ENCODE data around the gene NELFE.
A peak's percentile ranks its signal among the peaks of the same experiment; 100 is the strongest.
"Not testable (repeated sequence)": the region's sequence is repeated elsewhere in the genome, so short reads cannot be mapped to it uniquely, and the experiment has no call there.

The NELFE gene

GRCh38 chr6:31907158-31907813 is 51.5 kb downstream of the NELFE start:
- peaks cover 0 to 15% of the 10 kb centered on the region in 2 experiments for H3K27me3 ChIP-seq (ENCODE audit: control insufficient read depth in 1 of 2, insufficient read depth in 1 of 2, low read length in 2 of 2)
- H2BK120ac ChIP-seq (ENCODE audit: low read depth, low read length) = no peak overlapping the region
- no peak overlapping the region for H2BK12ac ChIP-seq (ENCODE audit: low read length in 2 of 2)
- no peak overlapping the region for H2AFZ ChIP-seq (ENCODE audit: low read depth, low read length)
- H3K27ac ChIP-seq (ENCODE audit: low read length, poor library complexity, severe bottlenecking) = no peak overlapping the region
- no peak overlapping the region for H3K4me3 ChIP-seq (ENCODE audit: insufficient read depth in 1 of 2, low read depth in 1 of 2, low read length in 2 of 2)
- no peaks in the 10 kb centered on the region for H3K79me1 ChIP-seq (replicated peaks; ENCODE audit: low read length, poor library complexity, severe bottlenecking)
- no peak overlapping the region for H3K23ac ChIP-seq (ENCODE audit: low read length in 2 of 2)
- H3K18ac ChIP-seq (ENCODE audit: low read depth in 1 of 2, low read length in 2 of 2) = no peak overlapping the region
- no peak overlapping the region for H2BK5ac ChIP-seq (ENCODE audit: low read depth, low read length, poor library complexity, severe bottlenecking)
- H3K9ac ChIP-seq (ENCODE audit: low read length) = peak overlapping the region; percentile 69
- H2BK15ac ChIP-seq (ENCODE audit: low read depth, poor library complexity, severe bottlenecking) = no peak overlapping the region
- WGBS = 66% methylated on average over 6 of the region's 7 CpGs
- no peak overlapping the region for H4K8ac ChIP-seq (ENCODE audit: low read length)
- no peak overlapping the region for H3K4me2 ChIP-seq (ENCODE audit: low read length, poor library complexity, severe bottlenecking)
- H3K36me3 ChIP-seq (ENCODE audit: control insufficient read depth in 1 of 2, insufficient read depth in 2 of 2, low read depth in 1 of 2, low read length in 2 of 2) = no peaks in the 10 kb centered on the region
- H2AK5ac ChIP-seq (ENCODE audit: low read length, severe bottlenecking) = no peak overlapping the region
- H3K4me1 ChIP-seq (ENCODE audit: control insufficient read depth, insufficient read depth, low read depth, low read length) = peaks cover 6% of the 10 kb centered on the region
- H3K14ac ChIP-seq (ENCODE audit: low read length in 2 of 2) = no peak overlapping the region
- H3K9me3 ChIP-seq (ENCODE audit: control insufficient read depth, low read length) = no peaks in the 10 kb centered on the region
- no peak overlapping the region for H4K91ac ChIP-seq (ENCODE audit: low read length)
- peak; percentile 93 for DNase-seq
- no peak overlapping the region for H3K4ac ChIP-seq (ENCODE audit: low read depth in 1 of 2, low read length in 2 of 2)

- not testable (repeated sequence) for H4K91ac ChIP-seq (ENCODE audit: low read length); H3K4me1 ChIP-seq (ENCODE audit: control insufficient read depth, insufficient read depth, low read depth, low read length); H2AK5ac ChIP-seq (ENCODE audit: low read length, severe bottlenecking); H3K4me2 ChIP-seq (ENCODE audit: low read length, poor library complexity, severe bottlenecking); H3K36me3 ChIP-seq (ENCODE audit: control insufficient read depth in 1 of 2, insufficient read depth in 2 of 2, low read depth in 1 of 2, low read length in 2 of 2); H2BK15ac ChIP-seq (ENCODE audit: low read depth, poor library complexity, severe bottlenecking); H2BK120ac ChIP-seq (ENCODE audit: low read depth, low read length); H2BK5ac ChIP-seq (ENCODE audit: low read depth, low read length, poor library complexity, severe bottlenecking); H3K23ac ChIP-seq (ENCODE audit: low read length in 2 of 2); H3K27ac ChIP-seq (ENCODE audit: low read length, poor library complexity, severe bottlenecking); H3K79me1 ChIP-seq (replicated peaks; ENCODE audit: low read length, poor library complexity, severe bottlenecking); H3K4me3 ChIP-seq (ENCODE audit: insufficient read depth in 1 of 2, low read depth in 1 of 2, low read length in 2 of 2); H4K8ac ChIP-seq (ENCODE audit: low read length); H3K9me3 ChIP-seq (ENCODE audit: control insufficient read depth, low read length); DNase-seq; H3K4ac ChIP-seq (ENCODE audit: low read depth in 1 of 2, low read length in 2 of 2); H2AFZ ChIP-seq (ENCODE audit: low read depth, low read length)
- Histone ChIP-seq H3K14ac (ENCODE audit: low read length in 2 of 2) (peak overlapping the region in 1 of 2 experiments; percentile 7), H3K9ac (ENCODE audit: low read length) (peak overlapping the region; percentile 69), H3K27me3 (ENCODE audit: control insufficient read depth in 1 of 2, insufficient read depth in 1 of 2, low read length in 2 of 2) (peaks cover 0 to 15% of the 10 kb centered on the region in 2 experiments), H3K18ac (ENCODE audit: low read depth in 1 of 2, low read length in 2 of 2) (peak overlapping the region in 1 of 2 experiments; percentile 12), H2BK12ac (ENCODE audit: low read length in 2 of 2) (peak overlapping the region in 1 of 2 experiments; percentile 37)
- 91% methylated on average over 7 of the region's 8 CpGs for WGBS
Observed at GRCh38 chr6:31906727-31907126, 52.0 kb downstream of the NELFE start.

- WGBS = 30% methylated on average over 4 of the region's 4 CpGs
- peaks cover 0 to 15% of the 10 kb centered on the region in 2 experiments for H3K27me3 ChIP-seq (ENCODE audit: control insufficient read depth in 1 of 2, insufficient read depth in 1 of 2, low read length in 2 of 2)
- peak overlapping the region in 1 of 2 experiments; percentile 37 for H2BK12ac ChIP-seq (ENCODE audit: low read length in 2 of 2)
- H2BK5ac ChIP-seq (ENCODE audit: low read depth, low read length, poor library complexity, severe bottlenecking) = no peak overlapping the region
- H3K23ac ChIP-seq (ENCODE audit: low read length in 2 of 2) = no peak overlapping the region
- H3K9ac ChIP-seq (ENCODE audit: low read length) = peak overlapping the region; percentile 69
- H3K4me3 ChIP-seq (ENCODE audit: insufficient read depth in 1 of 2, low read depth in 1 of 2, low read length in 2 of 2) = no peak overlapping the region
- no peak overlapping the region for H4K8ac ChIP-seq (ENCODE audit: low read length)
- H4K91ac ChIP-seq (ENCODE audit: low read length) = no peak overlapping the region
- H2BK15ac ChIP-seq (ENCODE audit: low read depth, poor library complexity, severe bottlenecking) = no peak overlapping the region
- no peak overlapping the region for H2AFZ ChIP-seq (ENCODE audit: low read depth, low read length)
- peak overlapping the region in 1 of 2 experiments; percentile 73 for H3K4ac ChIP-seq (ENCODE audit: low read depth in 1 of 2, low read length in 2 of 2)
- no peak overlapping the region for H3K18ac ChIP-seq (ENCODE audit: low read depth in 1 of 2, low read length in 2 of 2)
- no peak for DNase-seq
- H3K9me3 ChIP-seq (ENCODE audit: control insufficient read depth, low read length) = no peaks in the 10 kb centered on the region
- peaks cover 7% of the 10 kb centered on the region for H3K4me1 ChIP-seq (ENCODE audit: control insufficient read depth, insufficient read depth, low read depth, low read length)
- no peak overlapping the region for H2BK120ac ChIP-seq (ENCODE audit: low read depth, low read length)
- H2AK5ac ChIP-seq (ENCODE audit: low read length, severe bottlenecking) = no peak overlapping the region
- H3K79me1 ChIP-seq (replicated peaks; ENCODE audit: low read length, poor library complexity, severe bottlenecking) = no peaks in the 10 kb centered on the region
- no peaks in the 10 kb centered on the region for H3K36me3 ChIP-seq (ENCODE audit: control insufficient read depth in 1 of 2, insufficient read depth in 2 of 2, low read depth in 1 of 2, low read length in 2 of 2)
- peak overlapping the region in 1 of 2 experiments; percentile 7 for H3K14ac ChIP-seq (ENCODE audit: low read length in 2 of 2)
- no peak overlapping the region for H3K4me2 ChIP-seq (ENCODE audit: low read length, poor library complexity, severe bottlenecking)
- no peak overlapping the region for H3K27ac ChIP-seq (ENCODE audit: low read length, poor library complexity, severe bottlenecking)
Observed at GRCh38 chr6:31906122-31906521, 52.6 kb downstream of the NELFE start.

GRCh38 chr6:31905041-31905440 is 53.7 kb downstream of the NELFE start:
- H2BK5ac ChIP-seq (ENCODE audit: low read depth, low read length, poor library complexity, severe bottlenecking) = no peak overlapping the region
- no peak overlapping the region for H3K18ac ChIP-seq (ENCODE audit: low read depth in 1 of 2, low read length in 2 of 2)
- peaks cover 14% of the 10 kb centered on the region for H3K4me1 ChIP-seq (ENCODE audit: control insufficient read depth, insufficient read depth, low read depth, low read length)
- H2AFZ ChIP-seq (ENCODE audit: low read depth, low read length) = no peak overlapping the region
- H2BK12ac ChIP-seq (ENCODE audit: low read length in 2 of 2) = no peak overlapping the region
- no peak overlapping the region for H4K8ac ChIP-seq (ENCODE audit: low read length)
- H3K4ac ChIP-seq (ENCODE audit: low read depth in 1 of 2, low read length in 2 of 2) = no peak overlapping the region
- no peak overlapping the region for H2AK5ac ChIP-seq (ENCODE audit: low read length, severe bottlenecking)
- H2BK15ac ChIP-seq (ENCODE audit: low read depth, poor library complexity, severe bottlenecking) = no peak overlapping the region
- no peaks in the 10 kb centered on the region for H3K79me1 ChIP-seq (replicated peaks; ENCODE audit: low read length, poor library complexity, severe bottlenecking)
- no peak overlapping the region for H3K9ac ChIP-seq (ENCODE audit: low read length)
- no peaks in the 10 kb centered on the region for H3K9me3 ChIP-seq (ENCODE audit: control insufficient read depth, low read length)
- H3K23ac ChIP-seq (ENCODE audit: low read length in 2 of 2) = peak overlapping the region in 1 of 2 experiments; percentile 31
- no peak overlapping the region for H3K4me3 ChIP-seq (ENCODE audit: insufficient read depth in 1 of 2, low read depth in 1 of 2, low read length in 2 of 2)
- peaks cover 0 to 15% of the 10 kb centered on the region in 2 experiments for H3K27me3 ChIP-seq (ENCODE audit: control insufficient read depth in 1 of 2, insufficient read depth in 1 of 2, low read length in 2 of 2)
- no peak overlapping the region for H2BK120ac ChIP-seq (ENCODE audit: low read depth, low read length)
- no peak for DNase-seq
- no peak overlapping the region for H4K91ac ChIP-seq (ENCODE audit: low read length)
- H3K4me2 ChIP-seq (ENCODE audit: low read length, poor library complexity, severe bottlenecking) = no peak overlapping the region
- WGBS = 67% methylated on average over 1 of the region's 1 CpG
- H3K27ac ChIP-seq (ENCODE audit: low read length, poor library complexity, severe bottlenecking) = no peak overlapping the region
- peaks cover 0 to 9% of the 10 kb centered on the region in 2 experiments for H3K36me3 ChIP-seq (ENCODE audit: control insufficient read depth in 1 of 2, insufficient read depth in 2 of 2, low read depth in 1 of 2, low read length in 2 of 2)
- no peak overlapping the region for H3K14ac ChIP-seq (ENCODE audit: low read length in 2 of 2)

Measured in mesenchymal stem cell (in vitro differentiated cells and primary cell).